Mammary epithelial cell (primary cell): ENCODE measurements around the gene VPS33B.

Experiments used
- EZH2 ChIP-seq: IDR thresholded peaks from 2 replicates; pipeline ENCODE4 v1.6.1; 2012; ENCODE audit warnings: low read length, inconsistent platforms, borderline replicate concordance
- TF ChIP-seq, protein P1 (sequence below), 2 donors: IDR thresholded peaks in 1 of 2; conservative IDR thresholded peaks in 1 of 2; 2 replicates each; pipeline ENCODE4 v1.5.1; 2011 to 2012; ENCODE audit warnings: inconsistent platforms in 2 of 2, low read length in 2 of 2, mild to moderate bottlenecking in 2 of 2, control low read depth in 1 of 2, low read depth in 1 of 2; ENCODE audit not compliant: insufficient read depth in 1 of 2; ENCODE audit errors: extremely low read depth in 1 of 2

- TF ChIP-seq, protein P1, sequence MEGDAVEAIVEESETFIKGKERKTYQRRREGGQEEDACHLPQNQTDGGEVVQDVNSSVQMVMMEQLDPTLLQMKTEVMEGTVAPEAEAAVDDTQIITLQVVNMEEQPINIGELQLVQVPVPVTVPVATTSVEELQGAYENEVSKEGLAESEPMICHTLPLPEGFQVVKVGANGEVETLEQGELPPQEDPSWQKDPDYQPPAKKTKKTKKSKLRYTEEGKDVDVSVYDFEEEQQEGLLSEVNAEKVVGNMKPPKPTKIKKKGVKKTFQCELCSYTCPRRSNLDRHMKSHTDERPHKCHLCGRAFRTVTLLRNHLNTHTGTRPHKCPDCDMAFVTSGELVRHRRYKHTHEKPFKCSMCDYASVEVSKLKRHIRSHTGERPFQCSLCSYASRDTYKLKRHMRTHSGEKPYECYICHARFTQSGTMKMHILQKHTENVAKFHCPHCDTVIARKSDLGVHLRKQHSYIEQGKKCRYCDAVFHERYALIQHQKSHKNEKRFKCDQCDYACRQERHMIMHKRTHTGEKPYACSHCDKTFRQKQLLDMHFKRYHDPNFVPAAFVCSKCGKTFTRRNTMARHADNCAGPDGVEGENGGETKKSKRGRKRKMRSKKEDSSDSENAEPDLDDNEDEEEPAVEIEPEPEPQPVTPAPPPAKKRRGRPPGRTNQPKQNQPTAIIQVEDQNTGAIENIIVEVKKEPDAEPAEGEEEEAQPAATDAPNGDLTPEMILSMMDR (conservative IDR thresholded peaks at IDR 0.05 in 1 of 2, IDR thresholded peaks at IDR 0.05 in 1 of 2; ENCODE audit: extremely low read depth in 1 of 2, insufficient read depth in 1 of 2, low read depth in 1 of 2, low read length in 2 of 2) = no peak
- no peak for TF ChIP-seq EZH2
Measured at GRCh38 chr15:91070872-91071271, 48.5 kb upstream of the VPS33B start.
